ENCODE data around the gene GJC3.
"Not testable (repeated sequence)": the region's sequence is repeated elsewhere in the genome, so short reads cannot be mapped to it uniquely, and the experiment has no call there.

Gene GJC3

GRCh38 chr7:99928188-99928587 is 1.2 kb downstream of the GJC3 start:
- DNase-seq: no peak

GRCh38 chr7:99927536-99927935 is 1.9 kb downstream of the GJC3 start:
- DNase-seq: no peak

DNA sequence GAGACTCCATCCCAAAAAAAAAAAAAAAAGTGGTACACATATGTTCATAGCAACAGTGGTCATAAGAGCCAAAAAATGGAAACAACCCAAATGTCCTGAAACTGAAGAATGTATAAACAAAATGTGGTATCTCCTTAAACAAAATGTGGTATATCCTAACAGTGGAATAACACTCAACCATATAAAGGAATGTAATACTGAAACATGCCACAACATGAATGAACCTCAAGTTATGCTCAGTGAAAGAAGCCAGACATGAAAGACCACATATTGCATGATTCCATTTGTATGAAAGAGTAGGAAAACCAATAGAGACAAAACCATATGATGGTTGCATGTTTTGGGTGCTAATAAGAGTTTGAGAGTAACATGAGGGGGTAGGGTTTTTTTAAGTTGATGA is 3.1 kb downstream of the GJC3 start:
- no peak for DNase-seq

- no peak for DNase-seq
Measured at GRCh38 chr7:99923200-99923599, 6.2 kb downstream of the GJC3 start.

DNA sequence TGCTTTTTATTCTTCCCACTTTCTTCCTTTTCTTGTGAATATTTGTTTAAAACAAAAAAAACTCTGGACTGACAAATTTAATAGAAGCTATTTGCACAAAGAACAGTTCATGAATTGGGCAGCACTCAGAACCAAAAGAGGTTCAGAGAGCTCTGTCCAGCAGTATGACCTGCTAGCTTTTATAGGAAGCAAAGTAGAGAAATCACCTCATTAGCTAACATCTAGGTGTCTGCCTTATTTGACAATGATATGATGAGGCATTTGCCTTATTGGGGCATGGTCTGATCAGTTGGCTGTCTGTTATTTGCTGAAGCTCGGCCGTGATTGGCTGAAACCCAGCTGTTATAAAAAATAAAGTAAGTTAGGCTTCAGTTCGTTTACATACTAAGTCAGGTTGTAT is 9.3 kb downstream of the GJC3 start:
- DNase-seq: no peak

- DNase-seq: no peak
Measured at GRCh38 chr7:99919814-99920112, 9.7 kb downstream of the GJC3 start.

GRCh38 chr7:99918959-99919813 is 10.2 kb downstream of the GJC3 start, which contains the start of gene TRIM4:
TRIM4 (minus strand) TSS chr7:99919530; CDS start chr7:99919401, 129 bp downstream.
- peak; percentile 90 for DNase-seq

DNA sequence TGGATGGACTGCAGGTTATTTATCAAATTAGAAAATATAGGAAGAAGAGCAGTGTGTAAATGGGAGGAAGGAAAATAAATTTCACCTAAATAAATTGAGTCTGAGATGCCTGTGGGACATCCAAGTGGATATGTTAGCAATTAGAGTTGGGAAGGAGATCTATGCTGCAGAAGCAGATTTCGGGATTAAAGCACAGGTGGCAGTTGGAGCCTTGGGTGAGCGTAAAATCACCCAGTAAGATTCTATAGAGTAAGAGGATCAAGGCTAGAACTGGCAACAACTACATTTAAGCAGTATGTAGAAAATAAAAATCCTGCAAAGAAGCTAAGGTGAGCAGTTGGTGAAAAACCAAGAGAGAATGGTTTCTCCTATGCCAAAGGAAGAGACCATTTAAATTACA is 18.4 kb downstream of the GJC3 start:
- DNase-seq: no peak

GRCh38 chr7:99901581-99901980 is 27.8 kb downstream of the GJC3 start:
- DNase-seq: no peak

DNA sequence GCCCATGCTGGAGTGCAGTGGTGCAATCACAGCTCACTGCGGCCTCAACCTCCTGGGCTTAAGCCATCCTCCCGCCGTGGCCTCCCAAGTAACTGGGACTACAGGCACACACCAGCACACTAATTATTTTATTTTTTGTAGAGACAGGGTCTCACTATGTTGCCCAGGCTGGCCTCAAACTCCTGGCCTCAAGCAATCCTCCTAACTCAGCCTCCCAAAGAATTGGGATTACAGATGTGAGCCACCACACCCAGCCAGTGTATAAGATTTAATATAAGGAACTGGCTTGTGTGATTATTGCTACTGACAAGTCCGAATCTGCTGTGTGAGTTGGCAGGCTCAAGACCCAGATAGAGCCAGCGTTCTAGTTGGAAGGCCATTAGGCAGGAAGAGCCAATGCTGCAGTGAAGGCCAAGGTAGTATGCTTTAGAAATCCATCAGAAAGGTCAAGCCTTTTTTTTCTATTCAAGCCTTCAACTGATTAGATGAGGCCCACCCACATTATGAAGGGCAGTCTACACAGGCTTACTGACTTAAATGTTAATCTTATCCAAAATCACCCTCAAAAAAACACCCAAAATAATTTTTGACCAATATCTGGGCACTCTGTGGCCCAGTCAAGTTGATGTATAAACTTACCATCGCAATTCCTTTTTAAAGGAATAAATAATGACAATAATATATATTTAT is 29.4 kb downstream of the GJC3 start:
- DNase-seq: no peak

- no peak for DNase-seq
Measured at GRCh38 chr7:99898836-99899235, 30.6 kb downstream of the GJC3 start.

DNA sequence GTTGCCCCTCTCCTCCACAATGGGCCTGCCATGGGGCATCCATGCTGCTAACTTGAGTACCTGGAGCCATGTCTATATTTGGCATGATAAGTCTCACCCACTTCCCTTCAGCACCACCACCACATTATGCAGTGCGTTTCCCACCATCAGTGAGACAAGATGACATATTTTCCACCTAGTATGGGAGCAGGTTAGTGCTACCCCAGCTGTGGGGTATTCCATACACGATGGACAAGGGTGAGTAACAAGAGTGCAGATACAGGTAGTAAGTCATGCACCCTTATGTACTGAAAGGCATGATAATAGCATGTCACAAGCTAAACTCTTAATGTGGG is 31.4 kb downstream of the GJC3 start:
- no peak for DNase-seq

- no peak for DNase-seq
Measured at GRCh38 chr7:99897322-99898022, 31.9 kb downstream of the GJC3 start.

- DNase-seq: no peak
Measured at GRCh38 chr7:99894738-99895137, 34.7 kb downstream of the GJC3 start.

GRCh38 chr7:99893280-99893679 is 36.1 kb downstream of the GJC3 start:
- no peak for DNase-seq

DNA sequence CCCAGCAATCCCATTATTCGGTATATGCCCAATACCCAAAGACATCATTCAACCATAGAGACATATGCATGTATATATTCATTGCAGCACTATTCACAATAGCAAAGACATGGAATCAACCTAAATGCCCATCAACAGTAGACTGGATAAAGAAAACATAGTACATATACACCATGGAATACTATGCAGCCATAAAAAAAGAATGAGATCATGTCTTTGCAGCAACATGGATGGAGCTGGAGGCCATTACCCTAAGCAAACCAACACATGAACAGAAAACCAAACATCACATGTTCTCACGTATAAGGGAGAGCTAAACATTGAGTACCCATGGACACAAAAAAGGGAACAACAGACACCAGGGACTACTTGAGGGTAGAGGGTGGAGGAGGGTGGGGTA is 39.1 kb downstream of the GJC3 start:
- not testable (repeated sequence) for DNase-seq

- DNase-seq: not testable (repeated sequence)
Measured at GRCh38 chr7:99888366-99888765, 41.1 kb downstream of the GJC3 start.

- no peak for DNase-seq
Measured at GRCh38 chr7:99881370-99881769, 48.0 kb downstream of the GJC3 start.

- DNase-seq: no peak
Measured at GRCh38 chr7:99876933-99877332, 52.5 kb downstream of the GJC3 start, which contains the start of gene OR2AE1. OR2AE1 (minus strand) TSS chr7:99877033; CDS start chr7:99877033, 0 bp downstream.

GRCh38 chr7:99876491-99876890 is 52.9 kb downstream of the GJC3 start:
- no peak for DNase-seq
